GM18951 (cell line): ENCODE measurements around the gene IGFBP2.

Experiments used
- POLR2A ChIP-seq: IDR thresholded peaks from 4 replicates; pipeline ENCODE4 v1.6.1; 2011; ENCODE audit warnings: mild to moderate bottlenecking; ENCODE audit not compliant: insufficient read length, insufficient read depth; ENCODE audit errors: extremely low read depth
- in situ Hi-C: fragments of 300-500 bp; cut with MboI; formaldehyde crosslinking; loops from one replicate; pipeline ENCODE4 v1.12.0; 2022; ENCODE audit warnings: low sequenced_read_pairs, mixed read lengths, inconsistent platforms; ENCODE audit not compliant: unreplicated experiment

IGFBP2 gene

DNA sequence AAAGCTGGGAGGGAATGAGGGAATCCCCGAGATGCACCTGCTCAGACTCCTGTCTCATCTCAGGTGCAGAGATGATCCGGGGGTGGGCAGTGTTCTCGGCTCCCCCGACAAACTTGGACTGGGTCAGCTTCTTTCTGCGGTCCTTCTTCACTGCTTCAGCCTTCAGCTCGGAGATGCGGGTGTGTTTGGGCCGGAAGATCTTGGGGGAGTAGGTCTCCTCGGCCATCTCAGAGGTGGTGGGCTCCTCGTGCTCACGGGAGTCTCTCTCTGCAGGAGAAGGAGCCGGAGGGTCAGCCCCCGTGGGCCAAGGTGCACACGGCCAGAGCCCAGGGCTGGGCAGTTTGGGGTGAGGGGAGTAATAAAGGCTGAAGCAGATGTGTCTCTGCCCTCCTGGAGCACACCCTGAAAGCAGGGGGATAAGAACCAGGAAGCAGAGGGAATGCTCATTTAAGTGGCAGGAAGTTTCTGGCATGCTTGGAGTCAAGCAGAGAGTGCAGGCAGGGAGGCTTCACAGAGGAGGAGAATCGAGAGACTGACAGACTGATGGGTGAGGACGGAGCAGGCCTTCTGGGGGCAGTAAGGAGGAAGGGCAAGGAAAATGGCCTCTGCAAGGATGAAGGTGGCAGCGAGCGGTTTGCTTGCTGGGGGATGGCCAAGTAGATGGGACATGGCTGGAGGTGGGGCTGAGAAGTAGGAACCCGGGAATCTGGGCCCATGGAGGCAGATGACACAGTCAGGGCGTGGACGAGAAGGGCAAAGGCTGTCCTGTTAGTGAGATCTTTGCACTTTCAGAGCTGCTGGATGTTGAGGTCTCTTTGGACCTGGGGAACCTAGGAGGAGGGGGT, 45.8 kb downstream of the IGFBP2 start:
- in situ Hi-C loops = loop anchor here (25.0 kb wide), 1 partner anchor 1033 kb away; no protein-coding TSS in a partner anchor
- TF ChIP-seq POLR2A = no peak

DNA sequence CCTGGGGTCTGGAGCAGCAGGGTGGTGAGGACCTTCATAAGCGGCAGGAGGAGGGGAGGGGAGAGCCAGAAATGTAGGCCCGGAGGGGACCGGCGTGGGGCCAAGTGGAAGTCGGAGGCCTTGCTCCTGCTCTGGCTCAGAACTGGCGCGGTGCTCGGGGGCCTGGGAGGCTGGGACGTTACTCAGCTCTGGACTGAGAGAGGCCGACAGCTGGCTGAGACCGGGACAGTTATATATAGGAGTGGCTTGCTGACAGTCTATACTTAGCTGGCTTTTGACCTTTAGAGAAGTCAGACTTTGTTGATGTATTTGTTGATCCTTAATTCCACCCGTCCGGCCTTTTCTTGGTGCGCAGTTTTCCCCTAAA, 46.4 kb downstream of the IGFBP2 start:
- in situ Hi-C loops = loop anchor here (10.0 to 25.0 kb wide), 2 partner anchors 835 to 1033 kb away; no protein-coding TSS in a partner anchor
- TF ChIP-seq POLR2A = no peak

DNA sequence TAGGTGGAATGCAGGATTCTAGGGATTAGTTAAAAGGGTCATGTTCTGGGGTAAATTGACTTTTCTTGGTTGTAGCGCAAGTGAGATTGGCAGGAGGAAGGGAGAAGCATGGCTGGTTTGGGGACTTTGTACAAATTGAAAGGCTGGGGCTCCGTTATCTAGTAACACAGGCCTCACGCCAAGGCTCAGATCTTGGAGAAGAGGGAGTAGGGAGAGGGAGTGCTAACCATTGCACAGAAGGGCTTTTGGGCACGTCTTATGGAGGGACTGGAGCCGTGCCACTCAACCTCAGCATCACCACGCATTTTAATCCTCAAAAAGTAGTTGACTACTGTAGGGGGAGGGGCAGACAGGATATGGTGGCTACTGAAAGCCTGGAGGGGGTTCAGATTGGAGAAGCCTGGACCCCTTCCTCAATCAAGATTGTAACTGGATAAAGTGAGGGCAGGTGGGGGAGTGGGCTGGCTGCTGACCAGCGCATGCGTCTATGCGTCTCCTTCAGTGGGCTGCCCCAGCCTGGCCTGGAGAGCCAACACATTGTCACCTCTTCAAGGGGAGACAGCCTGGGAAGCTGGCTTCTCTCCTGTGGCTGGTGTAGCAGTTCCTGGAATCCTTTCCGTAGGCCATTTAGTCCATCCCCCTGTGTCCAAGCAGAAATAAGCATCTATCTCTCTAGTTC, 47.9 kb downstream of the IGFBP2 start:
- no peak for TF ChIP-seq POLR2A
- in situ Hi-C loops = loop anchor here (10.0 to 25.0 kb wide), 2 partner anchors 834 to 1031 kb away; no protein-coding TSS in a partner anchor

DNA sequence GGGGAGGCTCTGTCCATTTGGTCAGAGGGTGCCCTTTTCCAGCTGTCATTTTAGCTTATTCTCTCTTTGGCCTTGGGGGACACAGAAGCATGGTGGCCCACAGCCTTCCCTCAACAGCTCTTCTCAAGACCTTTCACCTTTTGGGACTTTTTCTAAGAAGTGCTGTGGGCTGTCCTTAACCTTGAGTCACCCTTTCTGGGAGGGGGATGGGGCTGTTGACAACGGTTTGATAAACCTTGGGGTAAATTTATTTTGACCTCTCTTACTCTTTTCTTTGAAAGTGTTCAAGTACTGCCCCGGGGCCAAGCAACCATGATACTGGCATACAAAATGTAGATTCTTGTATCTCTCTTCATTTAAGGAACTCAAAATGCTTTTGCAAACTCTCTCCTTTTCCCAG, 48.5 kb downstream of the IGFBP2 start:
- TF ChIP-seq POLR2A = no peak
- in situ Hi-C loops = loop anchor here (10.0 to 25.0 kb wide), 2 partner anchors 833 to 1031 kb away; no protein-coding TSS in a partner anchor

DNA sequence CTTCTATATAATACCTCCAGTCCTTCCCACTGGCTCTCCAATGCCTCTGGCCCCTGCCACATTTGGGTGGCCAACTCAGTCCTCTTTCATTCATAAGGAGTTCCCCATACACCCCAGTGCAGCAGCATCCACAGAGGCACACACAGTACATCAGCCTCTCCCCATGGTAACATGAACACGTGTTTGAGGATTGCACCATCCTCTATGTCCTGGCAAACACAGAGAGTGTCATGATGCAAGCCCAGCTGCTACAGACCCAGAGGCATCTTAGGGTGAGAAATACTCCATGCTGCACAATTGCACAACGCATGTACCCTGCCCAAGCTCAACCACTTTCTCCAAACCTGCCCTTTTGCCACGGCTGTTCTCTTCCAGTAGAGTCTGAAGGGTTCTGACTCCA, 50.6 kb downstream of the IGFBP2 start:
- in situ Hi-C loops = loop anchor here (10.0 to 25.0 kb wide), 2 partner anchors 831 to 1028 kb away; no protein-coding TSS in a partner anchor

DNA sequence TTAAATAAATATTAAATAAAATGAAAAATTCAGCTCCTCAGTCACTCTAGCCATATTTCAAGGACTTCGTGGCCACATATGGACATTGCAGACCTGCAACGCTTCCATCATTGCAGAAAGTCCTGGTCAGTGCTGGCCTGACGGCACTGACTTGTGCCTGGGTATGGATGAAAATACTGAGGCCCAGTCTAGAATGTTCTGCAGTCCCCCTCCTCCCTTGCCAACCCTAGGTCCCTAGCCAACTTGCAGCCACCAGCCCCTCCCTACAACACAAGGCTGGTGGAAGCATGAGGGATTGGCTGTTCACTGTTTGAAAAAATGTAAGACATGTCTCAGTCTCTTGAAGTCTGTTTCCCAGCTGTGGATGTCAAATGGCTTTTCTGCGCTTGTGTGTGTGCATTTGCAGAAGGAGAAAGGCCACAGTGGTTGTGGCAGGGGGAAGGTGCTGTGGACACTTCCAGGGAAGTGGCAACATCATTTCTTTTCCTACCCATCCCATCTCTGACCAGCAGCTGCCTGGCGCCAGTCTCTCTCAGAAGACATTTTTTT, 52.2 kb downstream of the IGFBP2 start:
- no peak for TF ChIP-seq POLR2A
- in situ Hi-C loops = loop anchor here (10.0 to 25.0 kb wide), 2 partner anchors 829 to 1027 kb away; no protein-coding TSS in a partner anchor

More for the DNA sequence above, 50.6 kb downstream of the IGFBP2 start:
- TF ChIP-seq POLR2A = no peak

DNA sequence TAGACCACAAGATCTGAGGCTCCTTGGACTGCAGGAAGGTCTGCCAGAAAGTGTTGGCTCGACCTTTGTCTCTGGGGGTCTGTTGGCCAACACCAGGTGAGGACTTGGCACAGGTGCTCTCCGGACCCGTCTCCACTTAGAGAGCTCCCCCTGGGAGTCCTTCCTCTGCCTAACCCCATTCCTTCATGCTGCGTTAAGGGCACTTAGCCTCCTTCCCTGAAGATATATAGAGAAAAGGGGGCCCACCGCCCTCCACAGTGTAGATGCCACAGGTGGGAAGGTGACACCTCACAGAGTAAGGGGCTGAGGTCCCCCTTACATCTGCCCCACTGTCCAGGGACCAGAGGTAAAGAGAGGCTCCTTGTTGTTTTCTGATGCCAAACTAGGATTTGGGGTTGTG, 53.9 kb downstream of the IGFBP2 start:
- no peak for TF ChIP-seq POLR2A
- in situ Hi-C loops = loop anchor here (10.0 to 25.0 kb wide), 2 partner anchors 828 to 1025 kb away; no protein-coding TSS in a partner anchor

DNA sequence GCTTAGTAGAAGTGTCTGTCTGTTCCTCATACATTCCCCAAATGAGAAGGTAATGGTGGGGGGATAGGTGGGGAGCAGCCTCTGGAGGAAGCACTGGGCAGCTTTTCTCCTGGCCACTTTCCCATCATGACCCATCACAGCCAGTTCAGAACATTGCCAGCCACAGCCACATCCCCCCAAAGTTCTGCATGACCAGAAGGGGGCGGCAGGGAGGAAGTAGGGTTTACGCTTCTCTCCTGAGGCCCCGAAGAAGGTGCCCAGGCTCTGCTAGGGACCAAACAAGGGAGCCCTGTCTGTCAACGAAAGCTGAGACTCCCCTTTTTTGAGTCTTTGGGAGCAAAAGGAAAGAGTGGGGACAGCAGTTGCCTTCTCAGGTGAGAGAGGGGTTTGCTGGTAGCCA, 54.4 kb downstream of the IGFBP2 start:
- in situ Hi-C loops = loop anchor here (10.0 to 25.0 kb wide), 2 partner anchors 827 to 1025 kb away; no protein-coding TSS in a partner anchor
- no peak for TF ChIP-seq POLR2A

DNA sequence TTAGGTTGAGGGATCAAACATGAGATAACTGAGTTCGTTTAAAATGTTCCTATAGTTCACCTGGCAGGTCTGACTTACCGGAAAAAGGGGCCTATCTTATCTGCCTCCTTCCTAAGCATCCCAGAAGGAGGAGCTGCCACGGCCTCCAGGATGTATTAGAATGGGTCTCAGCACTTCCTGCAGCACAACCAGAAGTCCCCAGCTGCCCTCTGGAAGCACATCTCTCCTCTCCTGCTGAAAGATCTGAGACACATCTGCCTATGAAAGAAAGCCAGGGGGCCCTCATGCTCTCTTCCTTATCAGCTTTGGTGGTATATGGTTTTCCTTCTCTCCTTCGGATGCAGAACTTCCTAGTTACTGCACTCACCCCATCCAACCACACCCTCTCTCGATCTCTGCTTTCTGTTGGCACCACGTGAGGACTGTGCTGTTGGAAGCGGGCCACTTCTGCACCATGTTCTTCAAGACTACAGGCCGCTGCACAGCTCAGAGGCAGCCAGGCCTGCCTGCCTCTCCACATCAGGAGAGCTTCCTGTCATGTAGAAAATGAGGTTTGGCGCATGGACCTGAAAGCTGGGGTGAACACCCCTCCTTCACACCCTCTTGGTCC, 55.6 kb downstream of the IGFBP2 start:
- in situ Hi-C loops = loop anchor here (10.0 to 25.0 kb wide), 2 partner anchors 826 to 1023 kb away; no protein-coding TSS in a partner anchor
- no peak for TF ChIP-seq POLR2A

DNA sequence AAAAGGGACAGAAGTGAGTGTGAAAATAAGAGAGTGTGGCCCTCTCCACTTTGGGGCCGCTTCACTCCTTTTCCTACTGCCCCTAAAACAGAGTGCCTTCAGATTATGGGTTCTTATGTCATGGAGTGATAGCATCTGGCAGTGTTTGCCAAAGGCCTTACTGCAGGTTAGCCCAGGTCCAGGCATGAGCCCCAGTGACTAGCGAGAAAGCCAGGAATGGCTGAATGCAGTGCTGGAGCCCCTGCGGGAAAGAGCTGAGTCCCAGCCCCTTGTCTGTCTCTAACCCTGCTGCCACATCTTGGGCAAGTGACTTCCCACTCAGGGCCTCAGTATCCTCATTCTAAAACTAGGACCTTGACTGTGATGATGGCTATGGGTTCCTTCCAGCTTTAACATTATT, 56.2 kb downstream of the IGFBP2 start:
- TF ChIP-seq POLR2A = no peak
- in situ Hi-C loops = loop anchor here (10.0 to 25.0 kb wide), 2 partner anchors 825 to 1023 kb away; no protein-coding TSS in a partner anchor

DNA sequence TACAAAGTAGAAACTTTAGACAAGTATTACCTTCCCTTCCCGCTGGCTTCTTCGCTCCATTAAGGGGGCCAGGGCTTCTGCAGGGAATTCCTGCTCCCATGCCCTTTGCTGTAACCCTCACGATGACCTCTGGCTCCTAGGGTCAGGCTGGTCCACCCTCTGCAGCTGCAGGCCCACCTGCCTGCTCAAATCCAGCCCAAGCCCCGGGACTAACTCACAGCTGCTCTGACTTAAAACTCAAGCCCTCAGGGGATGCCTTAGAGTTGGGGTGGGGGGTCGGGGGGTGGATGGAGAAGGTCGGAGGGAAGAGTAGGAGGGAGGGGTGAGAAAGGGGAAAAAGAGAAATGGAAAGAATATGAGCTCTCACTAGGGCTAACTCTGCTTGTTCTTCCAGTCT, 57.2 kb downstream of the IGFBP2 start:
- no peak for TF ChIP-seq POLR2A
- in situ Hi-C loops = loop anchor here (25.0 kb wide), 1 partner anchor 1022 kb away; no protein-coding TSS in a partner anchor

DNA sequence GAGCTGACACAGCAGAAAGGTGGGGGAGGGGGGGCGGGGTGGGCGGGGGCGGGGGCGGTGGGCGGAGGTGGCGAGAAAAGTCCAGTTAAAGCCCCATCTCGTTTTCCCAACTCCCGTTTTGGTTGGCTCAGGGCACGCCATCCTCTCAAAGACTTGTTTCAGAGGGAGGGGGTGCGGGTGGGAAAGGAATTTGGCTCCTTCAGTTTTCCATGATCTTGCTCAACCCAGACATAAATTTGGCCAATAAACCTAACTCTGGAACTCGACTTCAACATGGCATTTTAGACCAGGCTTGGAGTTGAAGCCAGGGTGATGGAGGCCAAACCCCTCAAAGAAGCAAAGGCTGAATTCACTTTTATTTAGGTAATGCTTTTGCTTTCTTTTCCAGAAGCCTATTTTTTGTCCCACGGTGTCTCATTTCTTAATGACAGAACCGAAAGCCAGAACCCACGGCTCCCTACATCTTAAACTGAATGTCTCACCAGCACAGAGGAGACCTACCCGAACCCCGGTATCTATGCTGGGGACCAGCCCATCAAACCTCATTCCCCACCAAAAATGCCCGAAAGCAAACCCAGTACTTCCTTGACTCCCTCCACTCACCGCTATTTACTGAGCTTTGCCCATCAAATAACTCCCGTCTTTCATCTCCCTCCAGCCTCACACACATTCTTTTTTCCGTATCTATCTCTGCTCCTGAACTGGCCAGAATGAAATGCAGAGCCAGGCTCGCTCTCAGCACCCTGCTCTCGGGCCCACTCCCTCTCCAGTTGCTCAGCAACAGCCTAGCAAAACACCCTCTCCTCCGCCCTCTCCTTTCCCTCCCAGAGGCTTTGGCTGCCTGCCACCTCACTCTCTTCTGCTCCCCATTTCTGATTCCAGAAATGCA, 57.9 kb downstream of the IGFBP2 start:
- in situ Hi-C loops = loop anchor here (25.0 kb wide), 1 partner anchor 1021 kb away; no protein-coding TSS in a partner anchor
- TF ChIP-seq POLR2A = no peak
